ENCODE data around the gene TRPM1.

GRCh38 chr15:31129769-31130303 is 28.3 kb upstream of the TRPM1 start:
- TF ChIP-seq CTCF (IDR thresholded peaks at IDR 0.05) (no peak), POLR2A (IDR thresholded peaks at IDR 0.05) (no peak), POLR2AphosphoS5 (IDR thresholded peaks at IDR 0.05) (no peak)

Measured in gastroesophageal sphincter (tissue), 3 donors.